HepG2 (cell line): ENCODE data around the gene RHBDD1. TPM values are rescaled to one million over a fixed set of nuclear protein-coding genes. Genes with fewer than 3 reads are reported as not detected.

Experiments
- BRD4 ChIP-seq: sonication (generic); formaldehyde crosslinking; IDR thresholded peaks from 2 replicates; pipeline ENCODE4 v1.4.0; 2020; ENCODE audit warnings: missing genetic modification reagents
- FOSL2 ChIP-seq: sonication (generic); formaldehyde crosslinking; IDR thresholded peaks from 2 replicates; pipeline ENCODE4 v1.4.0; 2020; ENCODE audit warnings: missing genetic modification reagents
- GLI4 ChIP-seq: sonication (generic); formaldehyde crosslinking; IDR thresholded peaks from 2 replicates; pipeline ENCODE4 v1.5.1; 2020; ENCODE audit warnings: missing genetic modification reagents, mild to moderate bottlenecking, moderate library complexity, borderline replicate concordance
- NCOA1 ChIP-seq: sonication (generic); formaldehyde crosslinking; IDR thresholded peaks from 2 replicates; pipeline ENCODE4 v1.9.0; 2021; ENCODE audit warnings: missing genetic modification reagents
- PATZ1 ChIP-seq: sonication (generic); formaldehyde crosslinking; IDR thresholded peaks from 2 replicates; pipeline ENCODE4 v1.4.0; 2020; ENCODE audit warnings: missing genetic modification reagents
- RFXANK ChIP-seq: IDR thresholded peaks from 2 replicates; pipeline ENCODE4 v1.6.1; 2016
- SNAI1 ChIP-seq: sonication (generic); formaldehyde crosslinking; IDR thresholded peaks from 2 replicates; pipeline ENCODE4 v1.5.0; 2020; ENCODE audit warnings: mild to moderate bottlenecking, missing genetic modification reagents, borderline replicate concordance
- SNAPC4 ChIP-seq: sonication (generic); formaldehyde crosslinking; IDR thresholded peaks from 2 replicates; pipeline ENCODE4 v1.4.0; 2020; ENCODE audit warnings: mild to moderate bottlenecking, missing genetic modification reagents
- THYN1 ChIP-seq: sonication (generic); formaldehyde crosslinking; IDR thresholded peaks from 2 replicates; pipeline ENCODE4 v1.8.1; 2023; ENCODE audit warnings: low read depth, mild to moderate bottlenecking, moderate library complexity, missing genetic modification reagents, borderline replicate concordance
- ZEB1 ChIP-seq: IDR thresholded peaks from 2 replicates; pipeline ENCODE4 v1.6.1; 2012; ENCODE audit warnings: mild to moderate bottlenecking, low read depth, inconsistent platforms; ENCODE audit not compliant: insufficient replicate concordance
- ZNF180 ChIP-seq: sonication (generic); formaldehyde crosslinking; IDR thresholded peaks from 2 replicates; pipeline ENCODE4 v1.4.0; 2020; ENCODE audit warnings: low read depth, missing genetic modification reagents, borderline replicate concordance
- ZNF276 ChIP-seq: sonication (generic); formaldehyde crosslinking; IDR thresholded peaks from 2 replicates; pipeline ENCODE4 v1.4.0; 2020; ENCODE audit warnings: mild to moderate bottlenecking, low read depth, missing genetic modification reagents
- ZNF770 ChIP-seq: sonication (generic); formaldehyde crosslinking; IDR thresholded peaks from 2 replicates; pipeline ENCODE4 v1.5.0; 2020; ENCODE audit warnings: mild to moderate bottlenecking, missing genetic modification reagents
- ZNF841 ChIP-seq: sonication (generic); formaldehyde crosslinking; IDR thresholded peaks from 2 replicates; pipeline ENCODE4 v1.8.1; 2023; ENCODE audit warnings: missing genetic modification reagents, borderline replicate concordance
- ZSCAN30 ChIP-seq: sonication (generic); formaldehyde crosslinking; IDR thresholded peaks from 2 replicates; pipeline ENCODE4 v1.5.0; 2020; ENCODE audit warnings: mild to moderate bottlenecking, missing genetic modification reagents
- polyA plus RNA-seq, 8 experiments: library from polyadenylated mRNA; depleted of rRNA in 3 of 8; stranded (reverse) in 7 of 8; unstranded in 1 of 8; fragments of >200 nt; fragmentation: Illumina TruSeq in 4 of 8; extraction: Trizol in 4 of 8; gene quantifications; 2 replicates each; pipeline versions ENCODE4 v1.2.1 to v1.2.3, GENCODE V29; 2011 to 2016; ENCODE audit warnings: low read depth in 4 of 8, missing spikeins in 1 of 8, mixed read lengths in 1 of 8; ENCODE audit not compliant: insufficient read depth in 1 of 8
- total RNA-seq, 5 experiments: library from RNA; depleted of rRNA; stranded (reverse); fragments of >200 nt; fragmentation: Illumina TruSeq; extraction: Trizol; gene quantifications; 2 replicates each; pipeline ENCODE4 v1.2.3, GENCODE V29; 2016; ENCODE audit warnings: low read depth in 1 of 5

The RHBDD1 gene
- total and polyA plus RNA-seq, 2 of the 13 experiments (the other 11 are each of a cell fraction or from before 2014, with no cell fraction given): 8.2 to 9.5 TPM

- TF ChIP-seq ZEB1: no peak
- no peak for TF ChIP-seq ZNF841
- TF ChIP-seq NCOA1: no peak
- no peak for TF ChIP-seq ZSCAN30 (CRISPR knock-in tag)
- TF ChIP-seq PATZ1 (CRISPR knock-in tag): no peak
- peak; percentile 85 for TF ChIP-seq ZNF770 (CRISPR knock-in tag)
- 0 out of 2 replicates have a peak, but pooled peaks have one; percentile 42 for TF ChIP-seq GLI4
- TF ChIP-seq ZNF180 (CRISPR knock-in tag): no peak
- TF ChIP-seq FOSL2 (CRISPR knock-in tag): no peak
- no peak for TF ChIP-seq RFXANK
- TF ChIP-seq BRD4: 0 out of 2 replicates have a peak, but pooled peaks have one; percentile 22
- TF ChIP-seq SNAI1 (CRISPR knock-in tag): no peak
- no peak for TF ChIP-seq THYN1 (CRISPR knock-in tag)
- no peak for TF ChIP-seq SNAPC4
- TF ChIP-seq ZNF276: no peak
Observed at GRCh38 chr2:226799211-226799975, 36.5 kb upstream of the RHBDD1 start, which contains the start of gene IRS1 (continued).
